ENCODE results near the gene SLAMF1. TPM values are rescaled to one million over a fixed set of nuclear protein-coding genes. Genes with fewer than 3 reads are reported as not detected.

Gene SLAMF1
- total RNA-seq, 5 donors from 2014 or later (not counting 1 experiment from before 2014, with no cell fraction given): 19.4 to 38.7 (median 30.7) TPM

DNA sequence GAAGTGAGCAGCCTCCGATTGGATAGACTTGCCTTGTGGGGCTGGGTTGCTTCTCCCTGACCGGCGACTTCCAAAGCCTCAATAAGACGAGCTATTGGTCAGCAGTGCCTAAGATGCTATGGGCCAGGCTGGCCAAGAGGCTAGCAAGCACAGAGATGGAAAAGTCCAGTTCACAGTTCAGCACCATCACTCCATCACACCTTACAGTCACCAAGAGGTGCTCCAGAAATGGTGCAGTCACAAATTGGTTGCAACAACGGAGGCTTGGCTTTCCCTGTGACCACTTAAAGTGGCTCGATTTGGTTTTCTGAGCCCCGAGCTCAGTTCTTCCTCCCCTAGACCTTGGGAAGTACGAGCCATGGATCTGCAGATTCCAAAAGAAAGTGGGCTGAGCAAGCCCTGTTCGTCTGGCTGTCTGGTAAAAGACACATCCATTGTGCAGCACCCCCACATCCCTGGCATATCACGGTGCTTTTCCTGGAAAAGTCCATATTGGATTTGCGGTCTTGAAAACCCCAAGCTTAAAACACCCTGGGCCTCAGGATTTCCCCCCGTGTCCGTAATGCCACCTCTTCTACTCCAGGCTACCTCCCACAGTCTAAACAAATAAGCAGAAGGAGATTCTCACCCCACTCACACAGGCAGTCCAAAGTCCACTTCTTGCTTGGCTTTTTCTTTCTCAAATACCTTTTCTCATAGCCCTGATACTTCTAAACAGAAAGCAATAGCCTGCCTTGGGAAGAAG lies 1.3 kb downstream of the SLAMF1 start:
- peak overlapping the region; percentile 79 to 95 for H3K4me3 ChIP-seq (ENCODE audit: control insufficient read depth in 1 of 2, extremely low read depth in 1 of 2, low read length in 1 of 2)
- ChIA-PET POLR2A (interaction anchor here (0.5 to 0.8 kb wide), 3 partner anchors 13 to 417 kb away, joined by 3 to 5 read pairs (median 3); no protein-coding TSS in a partner anchor), CTCF (interaction anchor here (0.8 to 3.3 kb wide), 6 partner anchors 13 to 30 kb away, joined by 3 to 21 read pairs (median 4); no protein-coding TSS in a partner anchor)
- no peaks in the 10 kb centered on the region for H3K27me3 ChIP-seq (replicated peaks in 1 of 2; ENCODE audit: control insufficient read depth in 2 of 2, extremely low read depth in 1 of 2, insufficient read depth in 2 of 2, low read length in 1 of 2)
- H3K4me1 ChIP-seq (ENCODE audit: control insufficient read depth in 1 of 2, extremely low read depth in 1 of 2, insufficient read depth in 2 of 2, low read length in 2 of 2): peaks cover 35 to 43% of the 10 kb centered on the region in 2 experiments
- H3K36me3 ChIP-seq (ENCODE audit: control insufficient read depth in 2 of 2, extremely low read depth in 1 of 2, insufficient read depth in 1 of 2, low read length in 1 of 2): no peaks in the 10 kb centered on the region
- Mint-ChIP-seq H3K27ac (peak overlapping the region; percentile 97 to 100), H3K4me1 (peaks cover 75 to 83% (median 81%) of the 10 kb centered on the region in 3 donors), H3K27me3 (no peaks in the 10 kb centered on the region), H3K9me3 (no peaks in the 10 kb centered on the region), H3K36me3 (no peaks in the 10 kb centered on the region), H3K4me3 (peak overlapping the region; percentile 93 to 98 (median 96))
- H3K27ac ChIP-seq (ENCODE audit: low read length): peak overlapping the region; percentile 70
- DNase-seq: no peak
- ATAC-seq (replicated peaks in 1 of 4): peak in 1 of 4 experiments; percentile 15
- no peaks in the 10 kb centered on the region for H3K9me3 ChIP-seq
- 21% methylated on average over 8 of the region's 13 CpGs for WGBS (ENCODE audit: insufficient coverage)

- H3K36me3 ChIP-seq (ENCODE audit: control insufficient read depth in 2 of 2, extremely low read depth in 1 of 2, insufficient read depth in 1 of 2, low read length in 1 of 2): no peaks in the 10 kb centered on the region
- CTCF ChIA-PET: interaction anchor here in 1 of 2 donors (0.5 to 1.8 kb wide), 3 partner anchors 16 to 733 kb away, joined by 3 to 4 read pairs (median 3); no protein-coding TSS in a partner anchor
- ATAC-seq (replicated peaks in 1 of 4) (no peak), DNase-seq (no peak)
- H3K9me3 ChIP-seq: no peaks in the 10 kb centered on the region
- Mint-ChIP-seq H3K4me3 (peak overlapping the region; percentile 93 to 98 (median 96)), H3K27me3 (no peaks in the 10 kb centered on the region), H3K4me1 (peaks cover 78 to 94% (median 84%) of the 10 kb centered on the region in 3 donors), H3K9me3 (no peaks in the 10 kb centered on the region), H3K27ac (peak overlapping the region; percentile 97 to 100), H3K36me3 (peaks cover 5% of the 10 kb centered on the region)
- POLR2A ChIA-PET: no interaction called here
- peak overlapping the region; percentile 70 for H3K27ac ChIP-seq (ENCODE audit: low read length)
- H3K4me3 ChIP-seq (ENCODE audit: control insufficient read depth in 1 of 2, extremely low read depth in 1 of 2, low read length in 1 of 2): peak overlapping the region; percentile 79 to 95
- peaks cover 41 to 48% of the 10 kb centered on the region in 2 experiments for H3K4me1 ChIP-seq (ENCODE audit: control insufficient read depth in 1 of 2, extremely low read depth in 1 of 2, insufficient read depth in 2 of 2, low read length in 2 of 2)
- no peaks in the 10 kb centered on the region for H3K27me3 ChIP-seq (replicated peaks in 1 of 2; ENCODE audit: control insufficient read depth in 2 of 2, extremely low read depth in 1 of 2, insufficient read depth in 2 of 2, low read length in 1 of 2)
Observed at GRCh38 chr1:160644399-160644798, 2.4 kb downstream of the SLAMF1 start.

DNA sequence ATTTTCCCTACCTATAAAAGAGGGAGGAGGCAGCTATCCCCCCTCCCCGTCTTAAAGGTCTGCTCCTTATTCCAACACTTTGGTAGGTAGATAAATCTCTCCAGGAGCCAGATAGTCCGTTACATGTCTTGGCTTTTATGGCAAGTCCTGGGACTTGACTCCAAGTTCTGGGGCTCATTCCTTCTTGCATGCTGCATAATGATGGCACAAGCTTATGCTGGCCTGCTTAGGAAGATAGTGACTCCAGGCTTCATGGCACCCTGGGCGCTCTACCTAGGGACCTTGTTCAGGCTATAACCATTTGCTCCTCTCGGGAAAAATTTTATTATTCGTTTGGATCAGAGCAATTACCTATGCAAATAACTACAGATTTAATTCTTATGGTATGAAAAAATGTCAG lies 3.7 kb downstream of the SLAMF1 start:
- Mint-ChIP-seq H3K4me1 (peaks cover 81 to 100% (median 86%) of the 10 kb centered on the region in 3 donors), H3K27me3 (no peaks in the 10 kb centered on the region), H3K27ac (peak overlapping the region; percentile 97 to 100), H3K9me3 (no peaks in the 10 kb centered on the region), H3K36me3 (peaks cover 5% of the 10 kb centered on the region), H3K4me3 (peak overlapping the region; percentile 93 to 98 (median 96))
- POLR2A ChIA-PET: interaction anchor here in 1 of 2 donors (0.6 kb wide), 1 partner anchor 307 kb away, joined by 3 read pairs; no protein-coding TSS in a partner anchor
- DNase-seq: no peak
- Histone ChIP-seq H3K9me3 (no peaks in the 10 kb centered on the region), H3K27me3 (replicated peaks in 1 of 2; ENCODE audit: control insufficient read depth in 2 of 2, extremely low read depth in 1 of 2, insufficient read depth in 2 of 2, low read length in 1 of 2) (no peaks in the 10 kb centered on the region), H3K4me1 (ENCODE audit: control insufficient read depth in 1 of 2, extremely low read depth in 1 of 2, insufficient read depth in 2 of 2, low read length in 2 of 2) (peaks cover 54 to 59% of the 10 kb centered on the region in 2 experiments), H3K27ac (ENCODE audit: low read length) (peak overlapping the region; percentile 70), H3K36me3 (ENCODE audit: control insufficient read depth in 2 of 2, extremely low read depth in 1 of 2, insufficient read depth in 1 of 2, low read length in 1 of 2) (no peaks in the 10 kb centered on the region), H3K4me3 (ENCODE audit: control insufficient read depth in 1 of 2, extremely low read depth in 1 of 2, low read length in 1 of 2) (peak overlapping the region; percentile 25 to 79)
- 67% methylated on average over 1 of the region's 5 CpGs for WGBS (ENCODE audit: insufficient coverage)
- no peak for ATAC-seq (replicated peaks in 1 of 4)
- CTCF ChIA-PET: no interaction called here

DNA sequence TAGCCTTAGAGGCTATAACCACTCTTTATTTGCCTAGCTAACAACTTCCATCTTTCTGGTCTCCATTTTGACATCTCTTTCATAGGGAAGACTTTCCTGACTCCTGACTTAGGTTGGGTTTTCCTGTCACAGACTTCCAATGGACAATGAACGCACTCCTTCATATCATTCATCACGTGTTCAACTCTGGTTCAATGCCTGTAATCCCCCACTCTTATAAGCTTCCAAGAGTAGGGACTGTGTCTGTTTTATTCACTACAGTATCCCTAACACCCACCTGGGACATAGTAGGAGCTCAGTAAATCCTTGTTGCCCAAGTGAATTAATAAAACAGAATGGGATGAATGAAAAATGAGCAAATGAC lies 4.6 kb downstream of the SLAMF1 start:
- H3K4me1 ChIP-seq (ENCODE audit: control insufficient read depth in 1 of 2, extremely low read depth in 1 of 2, insufficient read depth in 2 of 2, low read length in 2 of 2): peaks cover 59 to 61% of the 10 kb centered on the region in 2 experiments
- ATAC-seq (replicated peaks in 1 of 4) (no peak), DNase-seq (no peak)
- ChIA-PET POLR2A (interaction anchor here in 1 of 2 donors (1.3 kb wide), 1 partner anchor 12 kb away, joined by 4 read pairs; no protein-coding TSS in a partner anchor), CTCF (interaction anchor here in 1 of 2 donors (0.8 kb wide), 1 partner anchor 23 kb away, joined by 3 read pairs; no protein-coding TSS in a partner anchor)
- Mint-ChIP-seq H3K36me3 (peaks cover 6% of the 10 kb centered on the region), H3K4me3 (peak overlapping the region; percentile 93 to 98 (median 96)), H3K9me3 (no peaks in the 10 kb centered on the region), H3K4me1 (peaks cover 84 to 100% (median 87%) of the 10 kb centered on the region in 3 donors), H3K27ac (peak overlapping the region; percentile 97 to 100), H3K27me3 (no peaks in the 10 kb centered on the region)
- H3K36me3 ChIP-seq (ENCODE audit: control insufficient read depth in 2 of 2, extremely low read depth in 1 of 2, insufficient read depth in 1 of 2, low read length in 1 of 2): peaks cover 0 to under 1% of the 10 kb centered on the region in 2 donors
- no peaks in the 10 kb centered on the region for H3K9me3 ChIP-seq
- H3K4me3 ChIP-seq (ENCODE audit: control insufficient read depth in 1 of 2, extremely low read depth in 1 of 2, low read length in 1 of 2): peak overlapping the region in 1 of 2 donors; percentile 79
- H3K27me3 ChIP-seq (replicated peaks in 1 of 2; ENCODE audit: control insufficient read depth in 2 of 2, extremely low read depth in 1 of 2, insufficient read depth in 2 of 2, low read length in 1 of 2): no peaks in the 10 kb centered on the region
- H3K27ac ChIP-seq (ENCODE audit: low read length): peak overlapping the region; percentile 70
- 100% methylated on average over 1 of the region's 2 CpGs for WGBS (ENCODE audit: insufficient coverage)

DNA sequence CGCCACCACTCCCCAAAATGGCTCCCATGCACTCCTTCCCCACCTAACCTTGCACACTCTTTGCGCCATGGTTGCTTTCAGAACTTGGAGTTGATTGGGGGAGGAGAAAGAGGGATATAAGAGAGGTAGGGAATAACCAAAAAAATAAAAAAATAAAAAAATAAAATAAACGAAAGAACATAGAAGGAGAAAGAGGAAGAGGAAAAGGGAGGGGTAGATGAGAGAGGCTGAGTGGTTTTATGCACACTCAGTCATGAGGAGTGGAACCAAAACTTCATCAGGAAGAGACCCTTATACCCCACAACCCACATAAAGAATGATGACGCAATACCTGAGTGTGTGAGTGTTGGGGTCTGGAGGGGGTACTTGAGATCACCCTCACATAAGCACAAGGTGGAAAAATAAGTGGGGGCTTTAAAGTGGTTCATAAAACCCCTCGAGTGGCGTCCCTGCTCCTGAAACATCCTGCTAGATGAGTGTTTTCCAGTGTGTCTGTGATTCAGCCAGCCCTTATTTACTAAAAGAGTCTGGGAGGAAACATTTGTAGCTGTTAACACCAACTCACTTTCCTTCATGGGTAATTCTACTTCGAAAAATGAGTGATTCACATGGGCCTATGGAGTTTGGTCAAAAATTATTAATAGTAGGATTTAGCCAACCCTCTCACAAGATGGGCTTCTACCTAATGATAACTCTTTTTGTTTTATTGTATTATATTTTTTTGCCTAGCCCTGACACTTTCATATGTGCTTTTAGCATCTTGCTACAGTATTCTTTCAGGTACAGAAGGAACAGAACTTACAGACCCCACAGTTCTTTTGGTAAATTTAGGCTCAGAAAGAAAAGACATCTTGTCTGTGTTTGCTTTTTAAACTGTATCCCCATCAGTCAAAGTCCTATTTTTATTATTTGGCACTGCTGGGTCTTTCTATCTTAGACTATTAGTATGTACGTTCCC lies 5.2 kb downstream of the SLAMF1 start:
- H3K27ac Mint-ChIP-seq: peak overlapping the region; percentile 97 to 100
- H3K4me1 ChIP-seq (ENCODE audit: control insufficient read depth in 1 of 2, extremely low read depth in 1 of 2, insufficient read depth in 2 of 2, low read length in 2 of 2): peaks cover 59 to 67% of the 10 kb centered on the region in 2 experiments
- H3K4me1 Mint-ChIP-seq: peaks cover 87 to 99% (median 90%) of the 10 kb centered on the region in 3 donors
- POLR2A ChIA-PET: interaction anchor here in 1 of 2 donors (1.3 kb wide), 1 partner anchor 12 kb away, joined by 4 read pairs; no protein-coding TSS in a partner anchor
- peaks cover 13% of the 10 kb centered on the region for H3K36me3 Mint-ChIP-seq
- CTCF ChIA-PET: interaction anchor here in 1 of 2 donors (0.7 to 1.3 kb wide), 4 partner anchors 23 to 194 kb away, joined by 3 to 11 read pairs (median 3); no protein-coding TSS in a partner anchor
- peak overlapping the region; percentile 16 to 29 for H3K4me3 ChIP-seq (ENCODE audit: control insufficient read depth in 1 of 2, extremely low read depth in 1 of 2, low read length in 1 of 2)
- H3K36me3 ChIP-seq (ENCODE audit: control insufficient read depth in 2 of 2, extremely low read depth in 1 of 2, insufficient read depth in 1 of 2, low read length in 1 of 2): peaks cover 0 to 7% of the 10 kb centered on the region in 2 donors
- no peaks in the 10 kb centered on the region for H3K27me3 ChIP-seq (replicated peaks in 1 of 2; ENCODE audit: control insufficient read depth in 2 of 2, extremely low read depth in 1 of 2, insufficient read depth in 2 of 2, low read length in 1 of 2)
- peak overlapping the region; percentile 93 to 98 (median 96) for H3K4me3 Mint-ChIP-seq
- DNase-seq (peak in 3 of 35 experiments; percentile 33 to 50 (median 33)), ATAC-seq (replicated peaks in 1 of 4) (peak; percentile 26 to 37 (median 35))
- H3K9me3 Mint-ChIP-seq: no peaks in the 10 kb centered on the region
- peak overlapping the region; percentile 70 for H3K27ac ChIP-seq (ENCODE audit: low read length)
- H3K27me3 Mint-ChIP-seq: no peaks in the 10 kb centered on the region
- no peaks in the 10 kb centered on the region for H3K9me3 ChIP-seq
- WGBS (ENCODE audit: insufficient coverage): no CpG with 5 or more reads among the region's 8 CpGs
